IPS-18a (cell line): ENCODE data around the gene VPS39.

Source experiments
- H3K27ac ChIP-seq: one replicate; pipeline ENCODE4 v1.5.1; 2013; ENCODE audit warnings: low read length
- H3K27me3 ChIP-seq: one replicate; pipeline ENCODE4 v1.6.1; 2013; ENCODE audit warnings: mild to moderate bottlenecking, low read length; ENCODE audit not compliant: control insufficient read depth, insufficient read depth
- H3K36me3 ChIP-seq: one replicate; pipeline ENCODE4 v1.6.1; 2013; ENCODE audit warnings: low read depth, low read length; ENCODE audit not compliant: control insufficient read depth
- H3K4me1 ChIP-seq: one replicate; pipeline ENCODE4 v1.6.1; 2013; ENCODE audit warnings: low read depth, low read length; ENCODE audit not compliant: control insufficient read depth
- H3K4me3 ChIP-seq: one replicate; pipeline ENCODE4 v1.5.1; 2013; ENCODE audit warnings: low read length
- H3K9ac ChIP-seq: one replicate; pipeline ENCODE4 v1.6.1; 2013; ENCODE audit warnings: mild to moderate bottlenecking, low read length, moderate library complexity
- H3K9me3 ChIP-seq: one replicate; pipeline ENCODE4 v1.6.1; 2013; ENCODE audit warnings: low read depth, low read length; ENCODE audit not compliant: control insufficient read depth

The VPS39 gene

GRCh38 chr15:42218953-42219592 is 11.0 kb upstream of the VPS39 start:
- Histone ChIP-seq H3K36me3 (peaks cover 43% of the 10 kb centered on the region), H3K27me3 (no peaks in the 10 kb centered on the region), H3K9ac (no peak overlapping the region), H3K4me3 (no peak overlapping the region), H3K4me1 (no peaks in the 10 kb centered on the region), H3K27ac (no peak overlapping the region), H3K9me3 (no peaks in the 10 kb centered on the region)

- H3K36me3 ChIP-seq: peaks cover 49% of the 10 kb centered on the region
- no peaks in the 10 kb centered on the region for H3K9me3 ChIP-seq
Measured at GRCh38 chr15:42217568-42217967, 9.5 kb upstream of the VPS39 start.

GRCh38 chr15:42215913-42216829 is 8.1 kb upstream of the VPS39 start:
- Histone ChIP-seq H3K4me3 (no peak overlapping the region), H3K36me3 (peaks cover 56% of the 10 kb centered on the region), H3K9me3 (no peaks in the 10 kb centered on the region), H3K27me3 (no peaks in the 10 kb centered on the region), H3K4me1 (no peaks in the 10 kb centered on the region), H3K9ac (no peak overlapping the region), H3K27ac (no peak overlapping the region)

More at GRCh38 chr15:42217568-42217967, 9.5 kb upstream of the VPS39 start:
- H3K27ac ChIP-seq: no peak overlapping the region
- H3K4me1 ChIP-seq: no peaks in the 10 kb centered on the region
- no peak overlapping the region for H3K4me3 ChIP-seq
- no peak overlapping the region for H3K9ac ChIP-seq
- no peaks in the 10 kb centered on the region for H3K27me3 ChIP-seq

GRCh38 chr15:42214600-42214999 is 6.5 kb upstream of the VPS39 start:
- H3K9me3 ChIP-seq: no peaks in the 10 kb centered on the region
- H3K27ac ChIP-seq: no peak overlapping the region
- peaks cover 62% of the 10 kb centered on the region for H3K36me3 ChIP-seq
- no peaks in the 10 kb centered on the region for H3K27me3 ChIP-seq
- H3K4me3 ChIP-seq: no peak overlapping the region
- no peaks in the 10 kb centered on the region for H3K4me1 ChIP-seq
- no peak overlapping the region for H3K9ac ChIP-seq

DNA sequence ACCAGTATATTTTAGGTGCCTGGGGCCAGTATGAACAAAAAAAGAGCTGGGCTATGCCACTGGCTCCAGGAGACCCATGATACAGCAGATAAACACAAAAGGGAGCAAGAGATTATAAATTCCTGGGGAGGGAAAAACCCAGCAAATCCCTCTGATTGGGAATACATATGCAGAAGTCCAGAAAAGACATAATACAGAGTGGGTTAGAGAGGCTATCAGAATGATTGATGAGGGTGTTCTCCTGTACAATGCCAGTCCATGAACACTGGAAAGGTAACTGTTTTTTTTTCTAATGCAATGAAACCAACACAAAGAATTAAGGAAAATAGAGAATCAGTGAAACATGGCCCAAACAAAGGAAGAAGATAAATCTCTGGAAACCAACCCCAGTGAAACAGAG is 5.4 kb upstream of the VPS39 start:
- H3K9ac ChIP-seq: no peak overlapping the region
- no peaks in the 10 kb centered on the region for H3K27me3 ChIP-seq
- H3K27ac ChIP-seq: no peak overlapping the region
- no peaks in the 10 kb centered on the region for H3K9me3 ChIP-seq
- H3K36me3 ChIP-seq: peaks cover 51% of the 10 kb centered on the region
- H3K4me3 ChIP-seq: no peak overlapping the region
- no peaks in the 10 kb centered on the region for H3K4me1 ChIP-seq

GRCh38 chr15:42210696-42211095 is 2.6 kb upstream of the VPS39 start:
- Histone ChIP-seq H3K36me3 (peaks cover 26% of the 10 kb centered on the region), H3K4me1 (no peaks in the 10 kb centered on the region), H3K27me3 (no peaks in the 10 kb centered on the region), H3K9me3 (no peaks in the 10 kb centered on the region), H3K4me3 (no peak overlapping the region), H3K27ac (no peak overlapping the region), H3K9ac (no peak overlapping the region)

DNA sequence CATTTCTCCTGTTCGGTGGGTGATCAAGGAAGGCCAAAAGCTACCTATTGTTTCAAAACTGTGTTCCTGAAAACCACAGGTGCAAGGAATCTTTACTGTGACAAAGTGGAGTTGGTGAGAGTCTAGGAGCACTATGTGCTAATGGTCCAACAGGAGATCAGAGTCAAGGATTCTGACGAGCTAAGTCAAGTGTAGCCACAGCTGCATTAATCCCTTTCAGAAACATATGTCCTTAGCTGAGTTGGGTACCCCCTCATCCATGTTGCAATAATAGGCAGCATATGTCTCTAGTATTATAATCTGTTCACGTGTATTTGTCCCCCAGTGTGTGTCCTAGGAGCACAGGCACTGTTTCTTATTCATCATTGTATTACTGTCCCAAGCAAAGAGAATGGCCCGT is 1.7 kb downstream of the VPS39 start:
- Histone ChIP-seq H3K4me3 (no peak overlapping the region), H3K36me3 (peaks cover 10% of the 10 kb centered on the region), H3K27me3 (no peaks in the 10 kb centered on the region), H3K9ac (no peak overlapping the region), H3K9me3 (no peaks in the 10 kb centered on the region), H3K27ac (no peak overlapping the region), H3K4me1 (no peaks in the 10 kb centered on the region)

GRCh38 chr15:42203891-42204290 is 4.2 kb downstream of the VPS39 start:
- H3K9ac ChIP-seq: no peak overlapping the region
- no peak overlapping the region for H3K27ac ChIP-seq
- H3K4me3 ChIP-seq: no peak overlapping the region
- no peaks in the 10 kb centered on the region for H3K36me3 ChIP-seq
- H3K4me1 ChIP-seq: no peaks in the 10 kb centered on the region
- no peaks in the 10 kb centered on the region for H3K9me3 ChIP-seq
- no peaks in the 10 kb centered on the region for H3K27me3 ChIP-seq

DNA sequence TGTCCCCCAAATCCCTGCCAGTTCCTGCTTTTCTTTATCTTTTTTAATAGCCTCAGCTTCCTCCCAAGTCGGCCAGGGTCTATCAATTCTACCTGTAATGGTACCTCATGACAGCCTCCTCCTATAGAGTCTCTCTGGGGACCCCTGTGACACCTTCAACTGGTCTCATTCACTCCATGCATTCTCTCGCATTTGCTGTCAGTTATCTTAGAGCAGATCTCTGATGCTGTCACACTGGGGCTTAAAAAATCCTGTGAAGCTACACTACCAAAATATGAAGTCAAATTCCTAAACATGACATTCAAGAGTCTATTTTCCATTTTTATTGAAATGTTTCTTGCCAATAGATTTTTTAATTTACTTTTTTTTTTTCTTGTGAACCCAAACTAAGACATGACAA is 5.5 kb downstream of the VPS39 start:
- H3K4me3 ChIP-seq: no peak overlapping the region
- H3K9ac ChIP-seq: no peak overlapping the region
- no peaks in the 10 kb centered on the region for H3K36me3 ChIP-seq
- H3K27me3 ChIP-seq: no peaks in the 10 kb centered on the region
- H3K27ac ChIP-seq: no peak overlapping the region
- no peaks in the 10 kb centered on the region for H3K4me1 ChIP-seq
- H3K9me3 ChIP-seq: no peaks in the 10 kb centered on the region

- H3K4me1 ChIP-seq: no peaks in the 10 kb centered on the region
- no peaks in the 10 kb centered on the region for H3K27me3 ChIP-seq
- no peak overlapping the region for H3K4me3 ChIP-seq
- no peaks in the 10 kb centered on the region for H3K9me3 ChIP-seq
- H3K9ac ChIP-seq: no peak overlapping the region
- no peaks in the 10 kb centered on the region for H3K36me3 ChIP-seq
- no peak overlapping the region for H3K27ac ChIP-seq
Measured at GRCh38 chr15:42201801-42202200, 6.3 kb downstream of the VPS39 start.

DNA sequence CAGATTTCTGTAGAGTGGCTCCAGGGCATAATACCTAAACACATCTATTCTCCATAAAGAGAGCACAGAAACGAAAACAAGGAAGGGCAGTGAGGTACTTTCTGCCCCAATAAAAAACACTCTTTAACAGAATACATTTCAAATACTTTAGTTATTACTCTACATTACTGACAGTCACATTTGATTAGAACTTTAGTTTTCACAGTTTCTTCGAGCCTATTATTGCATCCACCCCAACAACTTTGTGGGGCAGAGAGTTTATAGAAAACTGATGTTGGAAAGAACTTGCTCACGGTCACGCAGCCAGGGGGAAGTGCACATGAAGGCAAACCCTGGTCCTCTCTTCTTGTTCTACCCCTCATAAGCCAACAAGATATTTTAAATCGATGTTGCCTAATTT is 9.0 kb downstream of the VPS39 start:
- no peak overlapping the region for H3K9ac ChIP-seq
- H3K27me3 ChIP-seq: no peaks in the 10 kb centered on the region
- H3K4me3 ChIP-seq: no peak overlapping the region

DNA sequence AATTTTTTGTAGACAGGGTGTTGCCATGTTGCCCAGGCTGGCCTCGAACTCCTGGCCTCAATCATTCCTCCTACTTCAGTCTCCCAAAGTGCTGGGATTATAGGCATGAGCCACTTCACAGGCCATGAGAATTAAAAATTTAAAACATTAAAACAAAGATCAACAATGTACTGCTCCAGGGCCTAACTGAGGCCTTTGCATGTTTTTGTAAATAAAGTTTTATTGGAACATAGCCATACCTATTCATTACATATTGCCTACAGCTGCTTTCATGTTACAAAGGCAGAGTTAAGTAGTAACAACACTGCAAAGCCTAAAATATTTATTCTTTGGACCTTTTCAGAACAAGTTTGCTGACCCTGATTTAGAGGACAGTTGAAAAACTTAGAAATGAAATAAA is 9.6 kb downstream of the VPS39 start:
- no peak overlapping the region for H3K4me3 ChIP-seq
- no peaks in the 10 kb centered on the region for H3K36me3 ChIP-seq
- no peaks in the 10 kb centered on the region for H3K9me3 ChIP-seq
- H3K27ac ChIP-seq: no peak overlapping the region
- H3K9ac ChIP-seq: no peak overlapping the region
- no peaks in the 10 kb centered on the region for H3K27me3 ChIP-seq
- no peaks in the 10 kb centered on the region for H3K4me1 ChIP-seq

More for the DNA sequence above, 9.0 kb downstream of the VPS39 start:
- no peaks in the 10 kb centered on the region for H3K9me3 ChIP-seq
- no peaks in the 10 kb centered on the region for H3K36me3 ChIP-seq
- H3K4me1 ChIP-seq: no peaks in the 10 kb centered on the region
- H3K27ac ChIP-seq: no peak overlapping the region
